ENCODE measurements around the gene NUP133.

GRCh38 chr1:229466887-229467286 is 41.3 kb downstream of the NUP133 start:
- TF ChIP-seq, protein P1, sequence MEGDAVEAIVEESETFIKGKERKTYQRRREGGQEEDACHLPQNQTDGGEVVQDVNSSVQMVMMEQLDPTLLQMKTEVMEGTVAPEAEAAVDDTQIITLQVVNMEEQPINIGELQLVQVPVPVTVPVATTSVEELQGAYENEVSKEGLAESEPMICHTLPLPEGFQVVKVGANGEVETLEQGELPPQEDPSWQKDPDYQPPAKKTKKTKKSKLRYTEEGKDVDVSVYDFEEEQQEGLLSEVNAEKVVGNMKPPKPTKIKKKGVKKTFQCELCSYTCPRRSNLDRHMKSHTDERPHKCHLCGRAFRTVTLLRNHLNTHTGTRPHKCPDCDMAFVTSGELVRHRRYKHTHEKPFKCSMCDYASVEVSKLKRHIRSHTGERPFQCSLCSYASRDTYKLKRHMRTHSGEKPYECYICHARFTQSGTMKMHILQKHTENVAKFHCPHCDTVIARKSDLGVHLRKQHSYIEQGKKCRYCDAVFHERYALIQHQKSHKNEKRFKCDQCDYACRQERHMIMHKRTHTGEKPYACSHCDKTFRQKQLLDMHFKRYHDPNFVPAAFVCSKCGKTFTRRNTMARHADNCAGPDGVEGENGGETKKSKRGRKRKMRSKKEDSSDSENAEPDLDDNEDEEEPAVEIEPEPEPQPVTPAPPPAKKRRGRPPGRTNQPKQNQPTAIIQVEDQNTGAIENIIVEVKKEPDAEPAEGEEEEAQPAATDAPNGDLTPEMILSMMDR (IDR thresholded peaks at IDR 0.05): no peak
- no peak for TF ChIP-seq POLR2A (IDR thresholded peaks at IDR 0.05)
